ENCODE data around the gene FBLN5.

Gene FBLN5

GRCh38 chr14:91929700-91930099, 17.8 kb downstream of the FBLN5 start:
- H3K4me2 ChIP-seq (ENCODE audit: insufficient read depth, low read length, poor library complexity, severe bottlenecking) = no peak overlapping the region
- no peak overlapping the region for H4K8ac ChIP-seq (ENCODE audit: low read depth, low read length)
- H3K4me3 ChIP-seq (ENCODE audit: low read length in 2 of 2) = no peak overlapping the region
- H3K27me3 ChIP-seq (ENCODE audit: control insufficient read depth in 3 of 3, insufficient read depth in 3 of 3, low read depth in 1 of 3, low read length in 3 of 3) = peaks cover 0 to 18% (median 0%) of the 10 kb centered on the region in 3 experiments
- no peak overlapping the region for H2AFZ ChIP-seq (ENCODE audit: low read length)
- no peak overlapping the region for H3K4ac ChIP-seq (ENCODE audit: low read length)
- H2AK5ac ChIP-seq (ENCODE audit: low read depth, low read length) = no peak overlapping the region
- no peak for DNase-seq (ENCODE audit: low spot score)
- H3K9ac ChIP-seq (ENCODE audit: low read depth, low read length, poor library complexity) = no peak overlapping the region
- H3K36me3 ChIP-seq (replicated peaks in 1 of 2; ENCODE audit: control insufficient read depth in 2 of 2, insufficient read depth in 2 of 2, low read length in 2 of 2) = no peaks in the 10 kb centered on the region
- H2BK15ac ChIP-seq (ENCODE audit: low read length) = no peak overlapping the region
- H2BK5ac ChIP-seq (ENCODE audit: low read length) = no peak overlapping the region
- H3K14ac ChIP-seq (ENCODE audit: low read length) = no peak overlapping the region
- no peaks in the 10 kb centered on the region for H3K9me3 ChIP-seq (replicated peaks in 1 of 2; ENCODE audit: control insufficient read depth in 2 of 2, insufficient read depth in 1 of 2, low read depth in 1 of 2, low read length in 2 of 2)
- no peak overlapping the region for H3K23ac ChIP-seq (ENCODE audit: low read depth, low read length, poor library complexity)
- no peaks in the 10 kb centered on the region for H3K79me1 ChIP-seq (ENCODE audit: low read depth, low read length)
- WGBS, 2 donors (ENCODE audit: extremely low coverage in 2 of 2, insufficient read length in 2 of 2, insufficient replicate concordance in 1 of 2) = no CpG with 5 or more reads among the region's 3 CpGs
- H2BK120ac ChIP-seq (ENCODE audit: low read depth, low read length) = no peak overlapping the region
- no peak overlapping the region for H2BK12ac ChIP-seq (ENCODE audit: low read length)
- no peak overlapping the region for H3K18ac ChIP-seq (ENCODE audit: low read length)
- no peak overlapping the region for H3K27ac ChIP-seq (replicated peaks; ENCODE audit: low read length)
- H3K4me1 ChIP-seq (ENCODE audit: control insufficient read depth in 2 of 2, insufficient read depth in 1 of 2, low read depth in 1 of 2, low read length in 2 of 2) = no peaks in the 10 kb centered on the region
- H4K91ac ChIP-seq (ENCODE audit: low read depth, low read length, poor library complexity) = no peak overlapping the region

DNA sequence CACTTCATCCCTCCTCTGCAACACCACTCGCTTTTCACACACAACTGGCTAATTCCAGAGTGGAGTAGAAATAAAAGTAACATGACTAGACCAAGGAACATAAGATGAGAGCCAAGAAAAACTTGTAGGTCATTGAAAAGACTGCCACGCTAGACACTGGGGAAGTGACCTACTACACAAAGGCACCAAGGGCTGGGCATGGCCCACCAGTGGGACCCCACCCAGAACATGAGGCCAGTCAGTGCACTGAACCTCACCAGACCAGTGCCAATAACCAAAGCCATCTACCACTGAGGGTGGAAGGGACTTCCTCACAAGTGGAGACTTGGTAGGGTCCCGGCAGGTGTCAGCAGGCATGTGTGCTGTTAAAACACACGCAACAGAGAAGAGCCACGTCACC, 19.7 kb downstream of the FBLN5 start:
- Histone ChIP-seq H3K14ac (ENCODE audit: low read length) (no peak overlapping the region), H3K27ac (replicated peaks; ENCODE audit: low read length) (no peak overlapping the region), H3K4me3 (ENCODE audit: low read length in 2 of 2) (no peak overlapping the region), H4K91ac (ENCODE audit: low read depth, low read length, poor library complexity) (no peak overlapping the region), H3K36me3 (replicated peaks in 1 of 2; ENCODE audit: control insufficient read depth in 2 of 2, insufficient read depth in 2 of 2, low read length in 2 of 2) (no peaks in the 10 kb centered on the region), H3K4me1 (ENCODE audit: control insufficient read depth in 2 of 2, insufficient read depth in 1 of 2, low read depth in 1 of 2, low read length in 2 of 2) (no peaks in the 10 kb centered on the region), H2AK5ac (ENCODE audit: low read depth, low read length) (no peak overlapping the region), H3K18ac (ENCODE audit: low read length) (no peak overlapping the region), H3K9me3 (replicated peaks in 1 of 2; ENCODE audit: control insufficient read depth in 2 of 2, insufficient read depth in 1 of 2, low read depth in 1 of 2, low read length in 2 of 2) (no peaks in the 10 kb centered on the region), H3K27me3 (ENCODE audit: control insufficient read depth in 3 of 3, insufficient read depth in 3 of 3, low read depth in 1 of 3, low read length in 3 of 3) (peaks cover 0 to 13% (median 0%) of the 10 kb centered on the region in 3 experiments), H3K79me1 (ENCODE audit: low read depth, low read length) (no peaks in the 10 kb centered on the region), H4K8ac (ENCODE audit: low read depth, low read length) (no peak overlapping the region), H3K4me2 (ENCODE audit: insufficient read depth, low read length, poor library complexity, severe bottlenecking) (no peak overlapping the region), H2AFZ (ENCODE audit: low read length) (no peak overlapping the region), H3K23ac (ENCODE audit: low read depth, low read length, poor library complexity) (no peak overlapping the region), H2BK12ac (ENCODE audit: low read length) (no peak overlapping the region), H2BK15ac (ENCODE audit: low read length) (no peak overlapping the region), H3K4ac (ENCODE audit: low read length) (no peak overlapping the region), H2BK5ac (ENCODE audit: low read length) (no peak overlapping the region), H2BK120ac (ENCODE audit: low read depth, low read length) (no peak overlapping the region), H3K9ac (ENCODE audit: low read depth, low read length, poor library complexity) (no peak overlapping the region)
- no peak for DNase-seq (ENCODE audit: low spot score)
- no CpG with 5 or more reads among the region's 5 CpGs for WGBS, 2 donors (ENCODE audit: extremely low coverage in 2 of 2, insufficient read length in 2 of 2, insufficient replicate concordance in 1 of 2)

GRCh38 chr14:91927191-91927590, 20.3 kb downstream of the FBLN5 start:
- Histone ChIP-seq H4K91ac (ENCODE audit: low read depth, low read length, poor library complexity) (no peak overlapping the region), H4K8ac (ENCODE audit: low read depth, low read length) (no peak overlapping the region), H2AK5ac (ENCODE audit: low read depth, low read length) (no peak overlapping the region), H3K79me1 (ENCODE audit: low read depth, low read length) (no peaks in the 10 kb centered on the region), H3K36me3 (replicated peaks in 1 of 2; ENCODE audit: control insufficient read depth in 2 of 2, insufficient read depth in 2 of 2, low read length in 2 of 2) (no peaks in the 10 kb centered on the region), H3K23ac (ENCODE audit: low read depth, low read length, poor library complexity) (no peak overlapping the region), H3K4me1 (ENCODE audit: control insufficient read depth in 2 of 2, insufficient read depth in 1 of 2, low read depth in 1 of 2, low read length in 2 of 2) (no peaks in the 10 kb centered on the region), H3K4ac (ENCODE audit: low read length) (no peak overlapping the region), H3K27me3 (ENCODE audit: control insufficient read depth in 3 of 3, insufficient read depth in 3 of 3, low read depth in 1 of 3, low read length in 3 of 3) (peaks cover 0 to 13% (median 0%) of the 10 kb centered on the region in 3 experiments), H3K14ac (ENCODE audit: low read length) (no peak overlapping the region), H2BK120ac (ENCODE audit: low read depth, low read length) (no peak overlapping the region), H3K18ac (ENCODE audit: low read length) (no peak overlapping the region), H2BK5ac (ENCODE audit: low read length) (no peak overlapping the region), H3K4me3 (ENCODE audit: low read length in 2 of 2) (no peak overlapping the region), H3K9ac (ENCODE audit: low read depth, low read length, poor library complexity) (no peak overlapping the region), H2BK12ac (ENCODE audit: low read length) (no peak overlapping the region), H2BK15ac (ENCODE audit: low read length) (no peak overlapping the region), H2AFZ (ENCODE audit: low read length) (no peak overlapping the region), H3K27ac (replicated peaks; ENCODE audit: low read length) (no peak overlapping the region), H3K9me3 (replicated peaks in 1 of 2; ENCODE audit: control insufficient read depth in 2 of 2, insufficient read depth in 1 of 2, low read depth in 1 of 2, low read length in 2 of 2) (no peaks in the 10 kb centered on the region), H3K4me2 (ENCODE audit: insufficient read depth, low read length, poor library complexity, severe bottlenecking) (no peak overlapping the region)
- DNase-seq (ENCODE audit: low spot score) = no peak
- WGBS, 2 donors (ENCODE audit: extremely low coverage in 2 of 2, insufficient read length in 2 of 2, insufficient replicate concordance in 1 of 2) = no CpG with 5 or more reads among the region's 3 CpGs

- Histone ChIP-seq H2AK5ac (ENCODE audit: low read depth, low read length) (peak overlapping the region; percentile 33), H3K4ac (ENCODE audit: low read length) (no peak overlapping the region), H3K36me3 (replicated peaks in 1 of 2; ENCODE audit: control insufficient read depth in 2 of 2, insufficient read depth in 2 of 2, low read length in 2 of 2) (no peaks in the 10 kb centered on the region), H3K79me1 (ENCODE audit: low read depth, low read length) (no peaks in the 10 kb centered on the region), H3K27me3 (ENCODE audit: control insufficient read depth in 3 of 3, insufficient read depth in 3 of 3, low read depth in 1 of 3, low read length in 3 of 3) (peaks cover 0 to 11% (median 0%) of the 10 kb centered on the region in 3 experiments), H2BK5ac (ENCODE audit: low read length) (no peak overlapping the region), H3K9ac (ENCODE audit: low read depth, low read length, poor library complexity) (no peak overlapping the region), H3K4me3 (ENCODE audit: low read length in 2 of 2) (no peak overlapping the region), H3K14ac (ENCODE audit: low read length) (peak overlapping the region; percentile 25), H2BK120ac (ENCODE audit: low read depth, low read length) (no peak overlapping the region), H2BK15ac (ENCODE audit: low read length) (no peak overlapping the region), H4K8ac (ENCODE audit: low read depth, low read length) (no peak overlapping the region), H2AFZ (ENCODE audit: low read length) (no peak overlapping the region), H3K4me1 (ENCODE audit: control insufficient read depth in 2 of 2, insufficient read depth in 1 of 2, low read depth in 1 of 2, low read length in 2 of 2) (no peaks in the 10 kb centered on the region), H3K23ac (ENCODE audit: low read depth, low read length, poor library complexity) (no peak overlapping the region), H3K4me2 (ENCODE audit: insufficient read depth, low read length, poor library complexity, severe bottlenecking) (no peak overlapping the region), H3K27ac (replicated peaks; ENCODE audit: low read length) (no peak overlapping the region), H3K9me3 (replicated peaks in 1 of 2; ENCODE audit: control insufficient read depth in 2 of 2, insufficient read depth in 1 of 2, low read depth in 1 of 2, low read length in 2 of 2) (no peaks in the 10 kb centered on the region), H3K18ac (ENCODE audit: low read length) (peak overlapping the region; percentile 46), H2BK12ac (ENCODE audit: low read length) (no peak overlapping the region), H4K91ac (ENCODE audit: low read depth, low read length, poor library complexity) (no peak overlapping the region)
- no peak for DNase-seq (ENCODE audit: low spot score)
- no CpG with 5 or more reads among the region's 17 CpGs for WGBS, 2 donors (ENCODE audit: extremely low coverage in 2 of 2, insufficient read length in 2 of 2, insufficient replicate concordance in 1 of 2)
Measured at GRCh38 chr14:91926131-91926890, 21.2 kb downstream of the FBLN5 start.

Data from neuronal stem cell (in vitro differentiated cells).